IMR-90 (cell line): ENCODE measurements around the gene PLOD1. TPM values are rescaled to one million over a fixed set of nuclear protein-coding genes. Genes with fewer than 3 reads are reported as not detected.

ENCODE experiments used
- ATAC-seq: fragments of 200-7000 bp; cut with Tn5 transposase; 2 replicates; pipeline ENCODE4 v1.9.1; 2020; ENCODE audit warnings: low read depth, mild to moderate bottlenecking, moderate library complexity
- BruUV-seq: library from RNA; stranded (reverse); fragments of 400-500 nt; replicated peaks from 2 replicates; lab custom pipeline; 2021; lab: Mats Ljungman, UMichigan
- CTCF ChIA-PET: fragments of 300-600 bp; formaldehyde crosslinking; extraction: SDS; loops from one replicate; lab custom pipeline; 2021; ENCODE audit warnings: antibody characterized with exemption; lab: Yijun Ruan, JAX
- POLR2A ChIA-PET: fragments of 300-600 bp; sonication (Branson Sonifier 250); formaldehyde crosslinking; loops from one replicate; lab custom pipeline; 2022; ENCODE audit warnings: antibody characterized with exemption; ENCODE audit not compliant: unreplicated experiment; lab: Charles Lee
- DNase-seq: peaks from one replicate; pipeline ENCODE4 v3.0.0; 2013
- H2AFZ ChIP-seq: replicated peaks from 2 replicates; pipeline ENCODE3; 2013; ENCODE audit warnings: low read length, mild to moderate bottlenecking; ENCODE audit not compliant: poor library complexity
- H2AK5ac ChIP-seq: 2 replicates; pipeline ENCODE4 v1.6.1; 2013; ENCODE audit warnings: low read depth, low read length, inconsistent platforms
- H2AK9ac ChIP-seq: replicated peaks from 2 replicates; pipeline ENCODE3; 2013; ENCODE audit warnings: mild to moderate bottlenecking, low read depth, low read length, moderate library complexity; ENCODE audit not compliant: poor library complexity
- H2BK120ac ChIP-seq: 2 replicates; pipeline ENCODE4 v1.6.1; 2013; ENCODE audit warnings: low read depth, low read length, inconsistent platforms
- H2BK15ac ChIP-seq: 3 replicates; pipeline ENCODE4 v1.6.1; 2013; ENCODE audit warnings: low read depth, low read length, inconsistent platforms
- H2BK20ac ChIP-seq: 2 replicates; pipeline ENCODE4 v1.6.1; 2013; ENCODE audit warnings: low read depth, mild to moderate bottlenecking, inconsistent platforms, low read length, moderate library complexity
- H2BK5ac ChIP-seq: 2 replicates; pipeline ENCODE4 v1.6.1; 2013; ENCODE audit warnings: mild to moderate bottlenecking, low read depth, low read length, inconsistent platforms; ENCODE audit not compliant: poor library complexity, severe bottlenecking
- H3K14ac ChIP-seq: replicated peaks from 2 replicates; pipeline ENCODE4 v1.6.1; 2013; ENCODE audit warnings: low read depth, low read length, inconsistent platforms
- H3K18ac ChIP-seq: 2 replicates; pipeline ENCODE4 v1.6.1; 2013; ENCODE audit warnings: low read depth, low read length, control low read depth
- H3K23ac ChIP-seq: 2 replicates; pipeline ENCODE4 v1.6.1; 2013; ENCODE audit warnings: low read depth, low read length, inconsistent platforms
- H3K27ac ChIP-seq: 2 replicates; pipeline ENCODE4 v1.5.1; 2013; ENCODE audit warnings: mild to moderate bottlenecking, control low read depth, low read length; ENCODE audit not compliant: insufficient read depth
- H3K27me3 ChIP-seq: 2 replicates; pipeline ENCODE4 v1.6.1; 2013; ENCODE audit warnings: low read length; ENCODE audit not compliant: control insufficient read depth, insufficient read depth
- H3K36me3 ChIP-seq: 2 replicates; pipeline ENCODE4 v1.6.1; 2013; ENCODE audit warnings: low read length, mixed read lengths; ENCODE audit not compliant: control insufficient read depth, insufficient read depth
- H3K4ac ChIP-seq: 2 replicates; pipeline ENCODE4 v1.6.1; 2013; ENCODE audit warnings: low read depth, low read length, inconsistent platforms
- H3K4me1 ChIP-seq: 2 replicates; pipeline ENCODE4 v1.6.1; 2013; ENCODE audit warnings: low read length, mixed read lengths; ENCODE audit not compliant: control insufficient read depth, insufficient read depth
- H3K4me2 ChIP-seq: 2 replicates; pipeline ENCODE4 v1.6.1; 2013; ENCODE audit warnings: low read depth, mild to moderate bottlenecking, control low read depth, low read length, moderate library complexity
- H3K4me3 ChIP-seq: 2 replicates; pipeline ENCODE4 v1.5.1; 2013; ENCODE audit warnings: low read depth, mild to moderate bottlenecking, control low read depth, low read length, moderate library complexity; ENCODE audit not compliant: insufficient read depth
- H3K56ac ChIP-seq: 2 replicates; pipeline ENCODE4 v1.6.1; 2013; ENCODE audit warnings: low read length, inconsistent platforms; ENCODE audit not compliant: insufficient read depth; ENCODE audit errors: extremely low read depth
- H3K79me1 ChIP-seq, 2 experiments: 2 replicates each; pipeline ENCODE4 v1.6.1; 2013; ENCODE audit warnings: low read length in 2 of 2, inconsistent platforms in 1 of 2, low read depth in 1 of 2
- H3K9ac ChIP-seq: 2 replicates; pipeline ENCODE4 v1.6.1; 2013; ENCODE audit warnings: low read depth, low read length, control low read depth
- H3K9me1 ChIP-seq: 2 replicates; pipeline ENCODE4 v1.6.1; 2013; ENCODE audit warnings: low read length, inconsistent platforms; ENCODE audit not compliant: insufficient read depth
- H3K9me3 ChIP-seq: 2 replicates; pipeline ENCODE4 v1.6.1; 2013; ENCODE audit warnings: low read length; ENCODE audit not compliant: control insufficient read depth, insufficient read depth
- H4K20me1 ChIP-seq: 2 replicates; pipeline ENCODE4 v1.6.1; 2013; ENCODE audit warnings: low read length, inconsistent platforms; ENCODE audit not compliant: insufficient read depth
- H4K5ac ChIP-seq: 2 replicates; pipeline ENCODE4 v1.6.1; 2013; ENCODE audit warnings: mild to moderate bottlenecking, low read depth, low read length, control low read depth
- H4K8ac ChIP-seq, 2 experiments: 2 replicates each; pipeline ENCODE4 v1.6.1; 2013; ENCODE audit warnings: low read depth in 2 of 2, low read length in 2 of 2, control low read depth in 1 of 2, inconsistent platforms in 1 of 2
- H4K91ac ChIP-seq: 2 replicates; pipeline ENCODE4 v1.6.1; 2013; ENCODE audit warnings: low read depth, low read length, inconsistent platforms; ENCODE audit not compliant: insufficient read depth
- CEBPB ChIP-seq: IDR thresholded peaks from 2 replicates; pipeline ENCODE4 v1.6.1; 2012; ENCODE audit warnings: low read depth, low read length, improper control_type of control experiment
- CHD1 ChIP-seq: IDR thresholded peaks from 2 replicates; pipeline ENCODE4 v1.6.1; 2012; ENCODE audit warnings: low read depth, low read length, improper control_type of control experiment
- MAZ ChIP-seq: IDR thresholded peaks from 2 replicates; pipeline ENCODE4 v1.6.1; 2012; ENCODE audit warnings: low read depth, mild to moderate bottlenecking, low read length, improper control_type of control experiment, moderate library complexity, borderline replicate concordance
- NFE2L2 ChIP-seq: fragments of 150-350 bp; IDR thresholded peaks from 2 replicates; pipeline ENCODE4 v1.6.1; 2016; ENCODE audit warnings: low read depth, mild to moderate bottlenecking, low read length
- POLR2A ChIP-seq: IDR thresholded peaks from 2 replicates; pipeline ENCODE4 v1.6.1; 2012; ENCODE audit warnings: mild to moderate bottlenecking, low read depth, low read length
- RAD21 ChIP-seq: IDR thresholded peaks from 2 replicates; pipeline ENCODE4 v1.6.1; 2012; ENCODE audit warnings: low read length, improper control_type of control experiment
- RCOR1 ChIP-seq: IDR thresholded peaks from 2 replicates; pipeline ENCODE4 v1.6.1; 2012; ENCODE audit warnings: mild to moderate bottlenecking, low read length, improper control_type of control experiment; ENCODE audit not compliant: insufficient replicate concordance
- SMC3 ChIP-seq: fragments of 150-350 bp; IDR thresholded peaks from 2 replicates; pipeline ENCODE4 v1.6.1; 2016; ENCODE audit warnings: low read depth, mild to moderate bottlenecking, antibody characterized with exemption, low read length, moderate library complexity
- USF2 ChIP-seq: fragments of 150-350 bp; IDR thresholded peaks from 2 replicates; pipeline ENCODE4 v1.6.1; 2017; ENCODE audit warnings: mild to moderate bottlenecking, antibody characterized with exemption, low read length, low read depth
- WGBS, 2 experiments: methylation state at CpG; one replicate each; pipeline versions ENCODE4 v1.1.5 to v1.1.7; 2013; ENCODE audit warnings: missing lambda C conversion rate in 2 of 2; ENCODE audit not compliant: insufficient read length in 1 of 2; ENCODE audit errors: extremely low coverage in 2 of 2; 5-methylcytosine and 5-hydroxymethylcytosine counted together
- dilution Hi-C: fragments of 300-500 bp; cut with HindIII; formaldehyde crosslinking; loops from one replicate; pipeline ENCODE4 v1.14.3; 2018; ENCODE audit warnings: low sequenced_read_pairs; ENCODE audit not compliant: unreplicated experiment
- in situ Hi-C: fragments of 300-500 bp; cut with MboI; formaldehyde crosslinking; loops from 3 replicates; pipeline ENCODE4 v1.14.3; 2019; ENCODE audit warnings: low sequenced_read_pairs, inconsistent platforms, mixed read lengths
- intact Hi-C: fragments of 100-400 bp; cut with micrococcal nuclease; formaldehyde crosslinking; loops from 2 replicates; pipeline ENCODE4 v1.10.0; 2022
- polyA plus RNA-seq, 3 experiments: library from polyadenylated mRNA; depleted of rRNA; stranded (reverse); fragments of >200 nt; gene quantifications; 2 replicates each; pipeline ENCODE4 v1.2.3, GENCODE V29; 2012; ENCODE audit warnings: low replicate concordance in 1 of 3
- total RNA-seq: library from RNA; depleted of rRNA; stranded (reverse); fragments of >200 nt; gene quantifications from 2 replicates; pipeline ENCODE4 v1.2.3, GENCODE V29; 2012
- TF ChIP-seq, protein P1 (sequence below): fragments of 150-350 bp; IDR thresholded peaks from 2 replicates; pipeline ENCODE4 v1.6.1; 2016; ENCODE audit warnings: low read depth, mild to moderate bottlenecking, low read length, moderate library complexity, borderline replicate concordance
- TF ChIP-seq, protein P2 (sequence below): conservative IDR thresholded peaks from 2 replicates; pipeline ENCODE4 v1.5.1; 2012; ENCODE audit warnings: mild to moderate bottlenecking, low read depth, low read length, improper control_type of control experiment

PLOD1 gene
- total and polyA plus RNA-seq, 2 of the 4 experiments (the other 2 are of a cell fraction), result 283 to 609 TPM

- Histone ChIP-seq H3K27me3 (peaks cover 49% of the 10 kb centered on the region), H2BK15ac (no peak overlapping the region), H2BK5ac (no peak overlapping the region), H3K23ac (no peak overlapping the region), H3K18ac (no peak overlapping the region), H2BK20ac (no peak overlapping the region), H3K79me1 (no peaks in the 10 kb centered on the region), H2AK9ac (no peak overlapping the region), H2AK5ac (no peak overlapping the region), H3K56ac (no peak overlapping the region), H4K20me1 (no peaks in the 10 kb centered on the region), H3K4me2 (no peak overlapping the region), H3K4me3 (no peak overlapping the region), H4K8ac (no peak overlapping the region), H3K36me3 (no peaks in the 10 kb centered on the region), H3K9ac (no peak overlapping the region), H2AFZ (no peak overlapping the region), H3K14ac (no peak overlapping the region), H2BK120ac (no peak overlapping the region), H3K27ac (no peak overlapping the region), H4K5ac (no peak overlapping the region), H3K9me3 (no peaks in the 10 kb centered on the region), H4K91ac (no peak overlapping the region), H3K4ac (no peak overlapping the region), H3K9me1 (no peaks in the 10 kb centered on the region), H3K4me1 (no peaks in the 10 kb centered on the region)
- 0% methylated on average over 1 of the region's 3 CpGs; no CpG with 5 or more reads in 1 of the 2 experiments for WGBS, 2 experiments
- no peak for TF ChIP-seq POLR2A
- no peak for TF ChIP-seq RCOR1
- no peak for TF ChIP-seq USF2
- TF ChIP-seq, protein P1, sequence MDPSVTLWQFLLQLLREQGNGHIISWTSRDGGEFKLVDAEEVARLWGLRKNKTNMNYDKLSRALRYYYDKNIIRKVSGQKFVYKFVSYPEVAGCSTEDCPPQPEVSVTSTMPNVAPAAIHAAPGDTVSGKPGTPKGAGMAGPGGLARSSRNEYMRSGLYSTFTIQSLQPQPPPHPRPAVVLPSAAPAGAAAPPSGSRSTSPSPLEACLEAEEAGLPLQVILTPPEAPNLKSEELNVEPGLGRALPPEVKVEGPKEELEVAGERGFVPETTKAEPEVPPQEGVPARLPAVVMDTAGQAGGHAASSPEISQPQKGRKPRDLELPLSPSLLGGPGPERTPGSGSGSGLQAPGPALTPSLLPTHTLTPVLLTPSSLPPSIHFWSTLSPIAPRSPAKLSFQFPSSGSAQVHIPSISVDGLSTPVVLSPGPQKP, result no peak
- TF ChIP-seq RAD21, result no peak
- TF ChIP-seq, protein P2, sequence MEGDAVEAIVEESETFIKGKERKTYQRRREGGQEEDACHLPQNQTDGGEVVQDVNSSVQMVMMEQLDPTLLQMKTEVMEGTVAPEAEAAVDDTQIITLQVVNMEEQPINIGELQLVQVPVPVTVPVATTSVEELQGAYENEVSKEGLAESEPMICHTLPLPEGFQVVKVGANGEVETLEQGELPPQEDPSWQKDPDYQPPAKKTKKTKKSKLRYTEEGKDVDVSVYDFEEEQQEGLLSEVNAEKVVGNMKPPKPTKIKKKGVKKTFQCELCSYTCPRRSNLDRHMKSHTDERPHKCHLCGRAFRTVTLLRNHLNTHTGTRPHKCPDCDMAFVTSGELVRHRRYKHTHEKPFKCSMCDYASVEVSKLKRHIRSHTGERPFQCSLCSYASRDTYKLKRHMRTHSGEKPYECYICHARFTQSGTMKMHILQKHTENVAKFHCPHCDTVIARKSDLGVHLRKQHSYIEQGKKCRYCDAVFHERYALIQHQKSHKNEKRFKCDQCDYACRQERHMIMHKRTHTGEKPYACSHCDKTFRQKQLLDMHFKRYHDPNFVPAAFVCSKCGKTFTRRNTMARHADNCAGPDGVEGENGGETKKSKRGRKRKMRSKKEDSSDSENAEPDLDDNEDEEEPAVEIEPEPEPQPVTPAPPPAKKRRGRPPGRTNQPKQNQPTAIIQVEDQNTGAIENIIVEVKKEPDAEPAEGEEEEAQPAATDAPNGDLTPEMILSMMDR, result no peak
- no peak for TF ChIP-seq MAZ
- no peak for TF ChIP-seq CEBPB
- no peak for TF ChIP-seq NFE2L2
- no peak for TF ChIP-seq CHD1
- TF ChIP-seq SMC3, result no peak
- POLR2A ChIA-PET, result no interaction called here
- in situ Hi-C loops (no loop called here), dilution Hi-C loops (no loop called here), intact Hi-C loops (no loop called here)
- ATAC-seq (no peak), DNase-seq (no peak)
- CTCF ChIA-PET, result no interaction called here
- no TSS peak for BruUV-seq
These were observed 45.7 kb upstream of the PLOD1 start for GRCh38 chr1:11888877-11889208.
